ENCODE results near the gene ATAD1.

DNA sequence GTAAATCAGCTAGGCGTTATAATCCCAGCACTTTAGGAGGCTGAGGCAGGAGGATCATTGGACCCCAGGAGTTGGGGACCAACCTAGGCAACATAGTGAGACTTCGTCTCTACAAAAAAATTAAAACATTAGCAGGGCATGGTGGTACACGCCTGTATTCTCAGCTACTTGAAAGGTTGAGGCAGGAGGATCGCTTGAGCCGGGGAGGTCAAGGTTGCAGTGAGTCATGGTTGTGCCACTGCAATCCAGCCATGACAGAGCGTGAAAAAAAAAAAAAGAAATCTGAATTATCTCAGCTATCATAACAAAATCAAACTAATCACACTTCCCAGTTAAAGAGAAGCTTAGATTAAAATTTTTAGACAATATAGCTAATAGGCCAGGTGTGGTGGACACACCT, 35.3 kb downstream of the ATAD1 start:
- TF ChIP-seq, protein P1, sequence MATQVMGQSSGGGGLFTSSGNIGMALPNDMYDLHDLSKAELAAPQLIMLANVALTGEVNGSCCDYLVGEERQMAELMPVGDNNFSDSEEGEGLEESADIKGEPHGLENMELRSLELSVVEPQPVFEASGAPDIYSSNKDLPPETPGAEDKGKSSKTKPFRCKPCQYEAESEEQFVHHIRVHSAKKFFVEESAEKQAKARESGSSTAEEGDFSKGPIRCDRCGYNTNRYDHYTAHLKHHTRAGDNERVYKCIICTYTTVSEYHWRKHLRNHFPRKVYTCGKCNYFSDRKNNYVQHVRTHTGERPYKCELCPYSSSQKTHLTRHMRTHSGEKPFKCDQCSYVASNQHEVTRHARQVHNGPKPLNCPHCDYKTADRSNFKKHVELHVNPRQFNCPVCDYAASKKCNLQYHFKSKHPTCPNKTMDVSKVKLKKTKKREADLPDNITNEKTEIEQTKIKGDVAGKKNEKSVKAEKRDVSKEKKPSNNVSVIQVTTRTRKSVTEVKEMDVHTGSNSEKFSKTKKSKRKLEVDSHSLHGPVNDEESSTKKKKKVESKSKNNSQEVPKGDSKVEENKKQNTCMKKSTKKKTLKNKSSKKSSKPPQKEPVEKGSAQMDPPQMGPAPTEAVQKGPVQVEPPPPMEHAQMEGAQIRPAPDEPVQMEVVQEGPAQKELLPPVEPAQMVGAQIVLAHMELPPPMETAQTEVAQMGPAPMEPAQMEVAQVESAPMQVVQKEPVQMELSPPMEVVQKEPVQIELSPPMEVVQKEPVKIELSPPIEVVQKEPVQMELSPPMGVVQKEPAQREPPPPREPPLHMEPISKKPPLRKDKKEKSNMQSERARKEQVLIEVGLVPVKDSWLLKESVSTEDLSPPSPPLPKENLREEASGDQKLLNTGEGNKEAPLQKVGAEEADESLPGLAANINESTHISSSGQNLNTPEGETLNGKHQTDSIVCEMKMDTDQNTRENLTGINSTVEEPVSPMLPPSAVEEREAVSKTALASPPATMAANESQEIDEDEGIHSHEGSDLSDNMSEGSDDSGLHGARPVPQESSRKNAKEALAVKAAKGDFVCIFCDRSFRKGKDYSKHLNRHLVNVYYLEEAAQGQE (IDR thresholded peaks at IDR 0.05; ENCODE audit: low read depth) = no peak
- no peak for TF ChIP-seq RAD21 (IDR thresholded peaks at IDR 0.05; ENCODE audit: low read depth)
- no peak for TF ChIP-seq TCF12 (IDR thresholded peaks at IDR 0.05; ENCODE audit: low read depth)
- TF ChIP-seq, protein P2, sequence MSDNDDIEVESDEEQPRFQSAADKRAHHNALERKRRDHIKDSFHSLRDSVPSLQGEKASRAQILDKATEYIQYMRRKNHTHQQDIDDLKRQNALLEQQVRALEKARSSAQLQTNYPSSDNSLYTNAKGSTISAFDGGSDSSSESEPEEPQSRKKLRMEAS (IDR thresholded peaks at IDR 0.05) = no peak
- TF ChIP-seq EP300 (IDR thresholded peaks at IDR 0.05; ENCODE audit: borderline replicate concordance) = no peak
- no peak for TF ChIP-seq YY1 (IDR thresholded peaks at IDR 0.05; ENCODE audit: low read depth)
- TF ChIP-seq CREB1 (IDR thresholded peaks at IDR 0.05; ENCODE audit: low read depth) = no peak
- no peak for TF ChIP-seq EGR1 (IDR thresholded peaks at IDR 0.05)

Measured in Ishikawa (cell line).